Measurements from ENCODE around the gene RERE. TPM values are rescaled to one million over a fixed set of nuclear protein-coding genes. Genes with fewer than 3 reads are reported as not detected.

Gene RERE
- polyA plus RNA-seq, 1 experiment, result 14.3 TPM

- no peaks in the 10 kb centered on the region for H3K27me3 ChIP-seq (ENCODE audit: control insufficient read depth, insufficient read depth, low read length)
- CTCF ChIA-PET, result interaction anchor here (1.0 to 1.9 kb wide), 2 partner anchors 13 kb away, joined by 3 to 7 read pairs; no protein-coding TSS in a partner anchor
- no peak for TF ChIP-seq CTCF (IDR thresholded peaks at IDR 0.05; ENCODE audit: low read depth, low read length)
- POLR2A ChIA-PET, result no interaction called here
- no peaks in the 10 kb centered on the region for H3K9me3 ChIP-seq (ENCODE audit: control insufficient read depth, insufficient read depth, low read length)
- DNase-seq (ENCODE audit: low read depth, low spot score), result no peak
- no peak overlapping the region for H3K4me3 ChIP-seq (ENCODE audit: low read depth, low read length)
- H3K27ac ChIP-seq (ENCODE audit: low read depth, low read length), result no peak overlapping the region
Observed at GRCh38 chr1:8584316-8584715, 233.1 kb downstream of the RERE start.

GRCh38 chr1:8583031-8583430, 234.4 kb downstream of the RERE start:
- Histone ChIP-seq H3K27me3 (ENCODE audit: control insufficient read depth, insufficient read depth, low read length) (no peaks in the 10 kb centered on the region), H3K27ac (ENCODE audit: low read depth, low read length) (no peak overlapping the region), H3K4me3 (ENCODE audit: low read depth, low read length) (no peak overlapping the region), H3K9me3 (ENCODE audit: control insufficient read depth, insufficient read depth, low read length) (no peaks in the 10 kb centered on the region)
- POLR2A ChIA-PET, result no interaction called here
- DNase-seq (ENCODE audit: low read depth, low spot score), result no peak
- no peak for TF ChIP-seq CTCF (IDR thresholded peaks at IDR 0.05; ENCODE audit: low read depth, low read length)
- CTCF ChIA-PET, result interaction anchor here (0.9 to 1.9 kb wide), 3 partner anchors 8 to 88 kb away, joined by 3 to 7 read pairs (median 3); no protein-coding TSS in a partner anchor

GRCh38 chr1:8580566-8580965, 236.9 kb downstream of the RERE start:
- no peaks in the 10 kb centered on the region for H3K9me3 ChIP-seq (ENCODE audit: control insufficient read depth, insufficient read depth, low read length)
- POLR2A ChIA-PET, result no interaction called here
- no peak for TF ChIP-seq CTCF (IDR thresholded peaks at IDR 0.05; ENCODE audit: low read depth, low read length)
- no peaks in the 10 kb centered on the region for H3K27me3 ChIP-seq (ENCODE audit: control insufficient read depth, insufficient read depth, low read length)
- no peak for DNase-seq (ENCODE audit: low read depth, low spot score)
- no peak overlapping the region for H3K27ac ChIP-seq (ENCODE audit: low read depth, low read length)
- CTCF ChIA-PET, result interaction anchor here (1.7 to 2.0 kb wide), 3 partner anchors 9 to 146 kb away, joined by 4 to 15 read pairs (median 7); no protein-coding TSS in a partner anchor
- H3K4me3 ChIP-seq (ENCODE audit: low read depth, low read length), result no peak overlapping the region

GRCh38 chr1:8578936-8579335, 238.5 kb downstream of the RERE start:
- H3K9me3 ChIP-seq (ENCODE audit: control insufficient read depth, insufficient read depth, low read length), result no peaks in the 10 kb centered on the region
- CTCF ChIA-PET, result interaction anchor here (1.0 to 2.0 kb wide), 6 partner anchors 8 to 148 kb away, joined by 3 to 15 read pairs (median 5); no protein-coding TSS in a partner anchor
- no peak for TF ChIP-seq CTCF (IDR thresholded peaks at IDR 0.05; ENCODE audit: low read depth, low read length)
- no peak overlapping the region for H3K27ac ChIP-seq (ENCODE audit: low read depth, low read length)
- DNase-seq (ENCODE audit: low read depth, low spot score), result no peak
- H3K4me3 ChIP-seq (ENCODE audit: low read depth, low read length), result no peak overlapping the region
- POLR2A ChIA-PET, result no interaction called here
- no peaks in the 10 kb centered on the region for H3K27me3 ChIP-seq (ENCODE audit: control insufficient read depth, insufficient read depth, low read length)

GRCh38 chr1:8578132-8578877, 239.1 kb downstream of the RERE start:
- CTCF ChIA-PET, result interaction anchor here (1.0 to 1.6 kb wide), 3 partner anchors 17 to 123 kb away, joined by 3 to 6 read pairs (median 3); no protein-coding TSS in a partner anchor
- H3K4me3 ChIP-seq (ENCODE audit: low read depth, low read length), result no peak overlapping the region
- no peaks in the 10 kb centered on the region for H3K9me3 ChIP-seq (ENCODE audit: control insufficient read depth, insufficient read depth, low read length)
- H3K27me3 ChIP-seq (ENCODE audit: control insufficient read depth, insufficient read depth, low read length), result no peaks in the 10 kb centered on the region
- TF ChIP-seq CTCF (IDR thresholded peaks at IDR 0.05; ENCODE audit: low read depth, low read length), result no peak
- POLR2A ChIA-PET, result no interaction called here
- no peak for DNase-seq (ENCODE audit: low read depth, low spot score)
- H3K27ac ChIP-seq (ENCODE audit: low read depth, low read length), result no peak overlapping the region

Measured in AG04450 (cell line).